NCI-H2107 treated with DMSO at 0.1 percent for 48 hours (cell line): ENCODE results near the gene KLHL15.
"Not testable (repeated sequence)": the region's sequence is repeated elsewhere in the genome, so short reads cannot be mapped to it uniquely, and the experiment has no call there.

Experiments used
- DNase-seq: peaks from one replicate; lab custom pipeline; 2025; ENCODE audit not compliant: unreplicated experiment; lab: John Stamatoyannopoulos, UW

KLHL15 gene

GRCh38 chrX:24027086-24027485, at the start of gene KLHL15:
Gene KLHL15, minus strand, starts transcription at chrX:24027186. Its CDS starts 20,493 bp downstream, at chrX:24006693.
- no peak for DNase-seq

- DNase-seq, result no peak
Measured at GRCh38 chrX:24069877-24070276, 42.9 kb upstream of the KLHL15 start.

- no peak for DNase-seq
Measured at GRCh38 chrX:24063488-24063887, 36.5 kb upstream of the KLHL15 start.

- DNase-seq, result no peak
Measured at GRCh38 chrX:24055043-24055356, 28.0 kb upstream of the KLHL15 start.

- peak; percentile 97 for DNase-seq
Measured at GRCh38 chrX:24054182-24055042, 27.4 kb upstream of the KLHL15 start, which contains the start of gene EIF2S3. Gene EIF2S3, plus strand, starts transcription at chrX:24054956. Its CDS starts 13 bp downstream, at chrX:24054969.

- not testable (repeated sequence) for DNase-seq
Measured at GRCh38 chrX:24050522-24051318, 23.7 kb upstream of the KLHL15 start.

- DNase-seq, result not testable (repeated sequence)
Measured at GRCh38 chrX:24049643-24050042, 22.7 kb upstream of the KLHL15 start.

GRCh38 chrX:24046060-24046459, 19.1 kb upstream of the KLHL15 start:
- DNase-seq, result not testable (repeated sequence)

GRCh38 chrX:24037729-24038128, 10.7 kb upstream of the KLHL15 start:
- no peak for DNase-seq

- DNase-seq, result no peak
Measured at GRCh38 chrX:24034485-24034884, 7.5 kb upstream of the KLHL15 start.

- no peak for DNase-seq
Measured at GRCh38 chrX:24030597-24030996, 3.6 kb upstream of the KLHL15 start.

- DNase-seq, result no peak
Measured at GRCh38 chrX:24027985-24028384, 999 bp upstream of the KLHL15 start.

GRCh38 chrX:24026432-24026831, 554 bp downstream of the KLHL15 start:
- DNase-seq, result peak; percentile 13

- peak; percentile 23 for DNase-seq
Measured at GRCh38 chrX:24025741-24026403, 1.1 kb downstream of the KLHL15 start.

GRCh38 chrX:24024819-24025740, 1.9 kb downstream of the KLHL15 start:
- DNase-seq, result peak; percentile 70

- peak; percentile 45 for DNase-seq
Measured at GRCh38 chrX:24023972-24024669, 2.9 kb downstream of the KLHL15 start.

GRCh38 chrX:24023544-24023943, 3.4 kb downstream of the KLHL15 start:
- no peak for DNase-seq

- no peak for DNase-seq
Measured at GRCh38 chrX:24020306-24020876, 6.6 kb downstream of the KLHL15 start.

- no peak for DNase-seq
Measured at GRCh38 chrX:24019448-24019847, 7.5 kb downstream of the KLHL15 start.
